SK-N-SH (cell line): Measurements from ENCODE around the gene ALPI. TPM values are rescaled to one million over a fixed set of nuclear protein-coding genes. Genes with fewer than 3 reads are reported as not detected.
"Not testable (repeated sequence)": the region's sequence is repeated elsewhere in the genome, so short reads cannot be mapped to it uniquely, and the experiment has no call there.

Experiments
- CTCF ChIA-PET: fragments of 300-600, 350-600 bp; formaldehyde crosslinking; extraction: SDS; loops from one replicate; lab custom pipeline; 2021; lab: Yijun Ruan, JAX
- POLR2A ChIA-PET: fragments of 350-600 bp; sonication (Branson Sonifier 250); formaldehyde crosslinking; extraction: SDS; loops from one replicate; lab custom pipeline; 2020; ENCODE audit warnings: antibody characterized with exemption, inconsistent platforms; lab: Yijun Ruan, JAX
- DNase-seq: peaks from one replicate; pipeline ENCODE4 v3.0.0; 2012
- H2AFZ ChIP-seq: fragments of 200-600 bp; sonication (generic); 2 replicates; pipeline ENCODE4 v1.8.1; 2016; ENCODE audit warnings: antibody characterized with exemption, mild to moderate bottlenecking, low read depth
- H3F3A ChIP-seq: fragments of 200-600 bp; sonication (generic); replicated peaks from 2 replicates; pipeline ENCODE3; 2016; ENCODE audit warnings: antibody characterized with exemption, mild to moderate bottlenecking; ENCODE audit not compliant: insufficient read depth
- H3K27ac ChIP-seq, 2 experiments: fragments of 200-500 bp in 1 of 2; fragments of 200-600 bp in 1 of 2; sonication (Bioruptor generic) in 1 of 2; sonication (generic), shearing (Covaris generic) in 1 of 2; 2 replicates each; pipeline versions ENCODE4 v1.5.1 to v1.6.1; 2014 to 2016; ENCODE audit warnings: low read depth in 2 of 2, inconsistent platforms in 1 of 2, low read length in 1 of 2, mild to moderate bottlenecking in 1 of 2, mixed read lengths in 1 of 2
- H3K27me3 ChIP-seq: fragments of 200-600 bp; sonication (generic), shearing (Covaris generic); 2 replicates; pipeline ENCODE4 v1.6.1; 2016; ENCODE audit warnings: mixed run types; ENCODE audit not compliant: insufficient read depth
- H3K36me3 ChIP-seq, 2 experiments: fragments of 200-500 bp in 1 of 2; fragments of 200-600 bp in 1 of 2; sonication (Bioruptor generic) in 1 of 2; sonication (generic) in 1 of 2; replicated peaks in 1 of 2; 2 replicates each; pipeline versions ENCODE3 to v1.5.1; 2014 to 2016; ENCODE audit warnings: low read length in 1 of 2, mild to moderate bottlenecking in 1 of 2; ENCODE audit not compliant: insufficient read depth in 2 of 2, control insufficient read depth in 1 of 2
- H3K4me1 ChIP-seq, 2 experiments: fragments of 200-500 bp in 1 of 2; fragments of 200-600 bp in 1 of 2; sonication (Bioruptor generic) in 1 of 2; sonication (generic), shearing (Covaris generic) in 1 of 2; 2 replicates each; pipeline versions ENCODE4 v1.5.1 to v1.6.1; 2014 to 2016; ENCODE audit warnings: low read depth in 1 of 2, low read length in 1 of 2, mixed run types in 1 of 2; ENCODE audit not compliant: insufficient read depth in 2 of 2, control insufficient read depth in 1 of 2
- H3K4me2 ChIP-seq: fragments of 200-600 bp; sonication (generic), shearing (Covaris generic); 2 replicates; pipeline ENCODE4 v1.6.1; 2017; ENCODE audit warnings: mixed run types
- H3K4me3 ChIP-seq, 2 experiments: fragments of 200-500 bp in 1 of 2; fragments of 200-600 bp in 1 of 2; sonication (Bioruptor generic) in 1 of 2; sonication (generic), shearing (Covaris generic) in 1 of 2; 2 replicates each; pipeline versions ENCODE4 v1.5.1 to v1.8.1; 2014 to 2016; ENCODE audit warnings: low read depth in 2 of 2, inconsistent platforms in 1 of 2, low read length in 1 of 2, mild to moderate bottlenecking in 1 of 2, mixed read lengths in 1 of 2, moderate library complexity in 1 of 2
- H3K79me2 ChIP-seq: fragments of 200-600 bp; sonication (generic); 2 replicates; pipeline ENCODE4 v1.8.1; 2017; ENCODE audit warnings: mild to moderate bottlenecking; ENCODE audit not compliant: insufficient read depth
- H3K9ac ChIP-seq: fragments of 200-600 bp; sonication (generic); 2 replicates; pipeline ENCODE4 v1.6.1; 2017; ENCODE audit warnings: mixed run types
- H3K9me2 ChIP-seq: fragments of 200-600 bp; sonication (generic); 2 replicates; pipeline ENCODE4 v1.6.1; 2017; ENCODE audit warnings: mixed run types
- H3K9me3 ChIP-seq: fragments of 200-600 bp; sonication (generic); 2 replicates; pipeline ENCODE4 v1.6.1; 2017; ENCODE audit warnings: mixed run types, mild to moderate bottlenecking, moderate library complexity
- H4K20me1 ChIP-seq: fragments of 200-600 bp; sonication (generic); 2 replicates; pipeline ENCODE4 v1.6.1; 2017; ENCODE audit warnings: mild to moderate bottlenecking, mixed run types; ENCODE audit not compliant: insufficient read depth
- EP300 ChIP-seq, 2 experiments: IDR thresholded peaks; 2 replicates each; pipeline versions ENCODE4 v1.4.0 to v1.6.1; 2012; ENCODE audit warnings: borderline replicate concordance in 1 of 2, low read depth in 1 of 2, low read length in 1 of 2
- EZH2phosphoT487 ChIP-seq: fragments of 200-600 bp; sonication (generic); IDR thresholded peaks from 2 replicates; pipeline ENCODE4 v1.6.1; 2017; ENCODE audit warnings: low read depth, mixed run types, mild to moderate bottlenecking, antibody characterized with exemption, moderate library complexity, borderline replicate concordance
- GABPA ChIP-seq: IDR thresholded peaks from 2 replicates; pipeline ENCODE4 v1.4.0; 2012; ENCODE audit warnings: low read depth, mild to moderate bottlenecking
- IRF3 ChIP-seq: fragments of 150-350 bp; IDR thresholded peaks from 2 replicates; pipeline ENCODE4 v1.6.1; 2016; ENCODE audit warnings: mild to moderate bottlenecking, low read depth, low read length
- MXI1 ChIP-seq: IDR thresholded peaks from 2 replicates; pipeline ENCODE4 v1.6.1; 2012; ENCODE audit warnings: mild to moderate bottlenecking, low read depth, low read length, improper control_type of control experiment
- RAD21 ChIP-seq: IDR thresholded peaks from 2 replicates; pipeline ENCODE4 v1.6.1; 2012; ENCODE audit warnings: mild to moderate bottlenecking, low read length
- RCOR1 ChIP-seq: fragments of 150-350 bp; IDR thresholded peaks from 2 replicates; pipeline ENCODE4 v1.6.1; 2017; ENCODE audit warnings: antibody characterized with exemption, low read length
- TAF1 ChIP-seq: IDR thresholded peaks from 2 replicates; pipeline ENCODE4 v1.6.1; 2012; ENCODE audit warnings: low read depth, mild to moderate bottlenecking, low read length, moderate library complexity, borderline replicate concordance
- TCF12 ChIP-seq: IDR thresholded peaks from 2 replicates; pipeline ENCODE4 v1.4.0; 2012
- WGBS: methylation state at CpG from one replicate; pipeline ENCODE4 v1.1.6; 2017; ENCODE audit warnings: low lambda C conversion rate; 5-methylcytosine and 5-hydroxymethylcytosine counted together
- polyA plus RNA-seq, 3 experiments: library from polyadenylated mRNA; depleted of rRNA; stranded (reverse); fragments of >200 nt; gene quantifications; 2 replicates each; pipeline ENCODE4 v1.2.3, GENCODE V29; 2012
- TF ChIP-seq, protein P1 (sequence below): IDR thresholded peaks from 2 replicates; pipeline ENCODE4 v1.4.0; 2012; ENCODE audit warnings: low read depth, borderline replicate concordance

ALPI gene
- polyA plus RNA-seq, 1 of the 3 experiments (the other 2 are of a cell fraction), result not detected

DNA sequence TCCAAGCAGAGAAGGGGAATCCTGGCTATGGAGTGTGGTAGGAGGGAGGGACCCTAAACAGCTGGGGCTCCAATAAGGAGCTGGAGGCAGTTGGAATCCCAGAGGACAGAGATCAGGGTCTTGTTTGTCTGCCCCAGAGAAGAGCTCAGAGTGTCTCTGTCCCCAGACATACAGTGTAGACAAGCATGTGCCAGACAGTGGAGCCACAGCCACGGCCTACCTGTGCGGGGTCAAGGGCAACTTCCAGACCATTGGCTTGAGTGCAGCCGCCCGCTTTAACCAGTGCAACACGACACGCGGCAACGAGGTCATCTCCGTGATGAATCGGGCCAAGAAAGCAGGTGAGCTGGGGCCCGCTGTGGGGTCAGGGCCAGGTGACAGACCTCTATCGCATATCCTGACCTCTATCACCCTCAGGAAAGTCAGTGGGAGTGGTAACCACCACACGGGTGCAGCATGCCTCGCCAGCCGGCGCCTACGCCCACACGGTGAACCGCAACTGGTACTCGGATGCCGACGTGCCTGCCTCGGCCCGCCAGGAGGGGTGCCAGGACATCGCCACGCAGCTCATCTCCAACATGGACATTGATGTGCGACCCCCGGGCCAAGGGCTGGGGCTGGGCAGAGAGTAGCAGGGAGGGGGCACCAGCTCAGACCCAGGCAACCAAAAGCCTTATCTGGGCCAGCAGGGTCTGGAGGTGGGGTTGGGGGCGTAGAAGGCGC lies 48.4 kb upstream of the ALPI start:
- H3K4me2 ChIP-seq, H3K36me3 ChIP-seq, POLR2A ChIA-PET, H3K27ac ChIP-seq, H3F3A ChIP-seq, H3K9me2 ChIP-seq, CTCF ChIA-PET, H3K4me1 ChIP-seq, H4K20me1 ChIP-seq, H3K79me2 ChIP-seq, H3K9me3 ChIP-seq, H2AFZ ChIP-seq, DNase-seq, H3K9ac ChIP-seq, H3K4me3 ChIP-seq: not testable (repeated sequence)
- WGBS, result 90% methylated on average over 17 of the region's 30 CpGs
- peaks cover 34% of the 10 kb centered on the region for H3K27me3 ChIP-seq

- POLR2A ChIA-PET, H3K9me3 ChIP-seq, CTCF ChIA-PET, H3K36me3 ChIP-seq, H3K27ac ChIP-seq, H3K79me2 ChIP-seq, H3K9ac ChIP-seq, H2AFZ ChIP-seq, H3K9me2 ChIP-seq, H3K4me3 ChIP-seq, H3K4me2 ChIP-seq, H4K20me1 ChIP-seq, DNase-seq, H3F3A ChIP-seq, H3K4me1 ChIP-seq: not testable (repeated sequence)
- peaks cover 41% of the 10 kb centered on the region for H3K27me3 ChIP-seq
- 75% methylated on average over 2 of the region's 10 CpGs for WGBS
These were observed 47.7 kb upstream of the ALPI start for GRCh38 chr2:232408269-232408668.

DNA sequence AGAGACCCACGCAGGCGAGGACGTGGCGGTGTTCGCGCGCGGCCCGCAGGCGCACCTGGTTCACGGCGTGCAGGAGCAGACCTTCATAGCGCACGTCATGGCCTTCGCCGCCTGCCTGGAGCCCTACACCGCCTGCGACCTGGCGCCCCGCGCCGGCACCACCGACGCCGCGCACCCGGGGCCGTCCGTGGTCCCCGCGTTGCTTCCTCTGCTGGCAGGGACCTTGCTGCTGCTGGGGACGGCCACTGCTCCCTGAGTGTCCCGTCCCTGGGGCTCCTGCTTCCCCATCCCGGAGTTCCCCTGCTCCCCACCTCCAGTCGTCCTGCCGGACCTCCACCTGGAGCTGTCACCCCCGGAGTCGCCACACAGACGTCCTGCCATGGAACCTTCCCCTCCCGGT lies 46.3 kb upstream of the ALPI start:
- H3K9me3 ChIP-seq, H3F3A ChIP-seq, POLR2A ChIA-PET, H3K79me2 ChIP-seq, H3K4me1 ChIP-seq, H3K4me3 ChIP-seq, DNase-seq, H3K9ac ChIP-seq, H3K4me2 ChIP-seq, H4K20me1 ChIP-seq, H3K9me2 ChIP-seq, H3K36me3 ChIP-seq, H3K27ac ChIP-seq, H2AFZ ChIP-seq, CTCF ChIA-PET: not testable (repeated sequence)
- 10% methylated on average over 11 of the region's 40 CpGs for WGBS
- peaks cover 51% of the 10 kb centered on the region for H3K27me3 ChIP-seq

DNA sequence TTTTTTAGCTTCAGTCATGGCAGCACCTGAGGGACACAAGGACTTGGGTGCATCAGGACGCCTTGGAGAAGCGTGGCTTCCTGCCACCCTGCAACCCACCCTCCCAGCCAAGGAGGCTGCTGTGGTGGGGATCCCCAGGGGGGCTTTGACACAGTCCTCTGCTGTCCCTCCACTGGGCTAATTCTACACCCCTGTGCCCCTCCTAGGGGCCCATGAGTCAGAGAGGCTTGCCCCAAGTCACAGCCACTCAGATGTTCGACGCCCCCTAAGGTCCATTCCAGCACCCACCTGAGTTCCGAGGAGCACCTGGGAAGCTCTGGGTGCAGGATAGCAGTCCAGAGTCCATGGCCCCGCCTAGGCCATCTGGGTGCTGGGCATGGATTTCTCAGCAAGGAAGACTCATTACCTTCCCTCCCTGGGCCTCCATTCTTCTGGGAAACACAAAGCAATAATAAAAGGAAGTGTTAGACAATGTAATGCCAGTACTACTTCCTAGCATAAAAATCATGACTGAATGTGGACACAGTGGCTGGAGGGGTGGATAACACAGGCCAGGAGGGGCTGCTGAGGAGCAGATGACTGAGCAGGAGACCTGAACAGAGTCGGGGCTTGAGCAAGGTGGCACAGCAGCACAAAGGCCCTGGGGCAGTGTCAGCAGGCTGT lies 45.6 kb upstream of the ALPI start:
- H3K36me3 ChIP-seq, result no peaks in the 10 kb centered on the region
- H3K4me3 ChIP-seq, result no peak overlapping the region
- WGBS, result 53% methylated on average over 7 of the region's 7 CpGs
- H3K27ac ChIP-seq, result no peak overlapping the region
- H3K79me2 ChIP-seq, result no peaks in the 10 kb centered on the region
- DNase-seq, result no peak
- ChIA-PET CTCF (no interaction called here), POLR2A (no interaction called here)
- H3K9me2 ChIP-seq, result no peaks in the 10 kb centered on the region
- H4K20me1 ChIP-seq, result no peaks in the 10 kb centered on the region
- no peak overlapping the region for H2AFZ ChIP-seq
- no peak overlapping the region for H3K9ac ChIP-seq
- no peak overlapping the region for H3K4me2 ChIP-seq
- no peaks in the 10 kb centered on the region for H3K9me3 ChIP-seq
- peaks cover 56% of the 10 kb centered on the region for H3K27me3 ChIP-seq
- no peaks in the 10 kb centered on the region for H3F3A ChIP-seq
- H3K4me1 ChIP-seq, result no peaks in the 10 kb centered on the region
- no peak for TF ChIP-seq TCF12
- TF ChIP-seq RCOR1, result no peak
- TF ChIP-seq RAD21, result no peak
- no peak for TF ChIP-seq GABPA
- TF ChIP-seq, protein P1, sequence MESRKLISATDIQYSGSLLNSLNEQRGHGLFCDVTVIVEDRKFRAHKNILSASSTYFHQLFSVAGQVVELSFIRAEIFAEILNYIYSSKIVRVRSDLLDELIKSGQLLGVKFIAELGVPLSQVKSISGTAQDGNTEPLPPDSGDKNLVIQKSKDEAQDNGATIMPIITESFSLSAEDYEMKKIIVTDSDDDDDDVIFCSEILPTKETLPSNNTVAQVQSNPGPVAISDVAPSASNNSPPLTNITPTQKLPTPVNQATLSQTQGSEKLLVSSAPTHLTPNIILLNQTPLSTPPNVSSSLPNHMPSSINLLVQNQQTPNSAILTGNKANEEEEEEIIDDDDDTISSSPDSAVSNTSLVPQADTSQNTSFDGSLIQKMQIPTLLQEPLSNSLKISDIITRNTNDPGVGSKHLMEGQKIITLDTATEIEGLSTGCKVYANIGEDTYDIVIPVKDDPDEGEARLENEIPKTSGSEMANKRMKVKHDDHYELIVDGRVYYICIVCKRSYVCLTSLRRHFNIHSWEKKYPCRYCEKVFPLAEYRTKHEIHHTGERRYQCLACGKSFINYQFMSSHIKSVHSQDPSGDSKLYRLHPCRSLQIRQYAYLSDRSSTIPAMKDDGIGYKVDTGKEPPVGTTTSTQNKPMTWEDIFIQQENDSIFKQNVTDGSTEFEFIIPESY, result no peak
- TF ChIP-seq IRF3, result no peak
- TF ChIP-seq EZH2phosphoT487, result no peak
- TF ChIP-seq TAF1, result no peak
- no peak for TF ChIP-seq EP300 (IDR thresholded peaks at IDR 0.05; ENCODE audit: borderline replicate concordance in 1 of 2, low read depth in 1 of 2, low read length in 1 of 2)
- no peak for TF ChIP-seq MXI1
